ENCODE data around the gene OR51Q1.

DNA sequence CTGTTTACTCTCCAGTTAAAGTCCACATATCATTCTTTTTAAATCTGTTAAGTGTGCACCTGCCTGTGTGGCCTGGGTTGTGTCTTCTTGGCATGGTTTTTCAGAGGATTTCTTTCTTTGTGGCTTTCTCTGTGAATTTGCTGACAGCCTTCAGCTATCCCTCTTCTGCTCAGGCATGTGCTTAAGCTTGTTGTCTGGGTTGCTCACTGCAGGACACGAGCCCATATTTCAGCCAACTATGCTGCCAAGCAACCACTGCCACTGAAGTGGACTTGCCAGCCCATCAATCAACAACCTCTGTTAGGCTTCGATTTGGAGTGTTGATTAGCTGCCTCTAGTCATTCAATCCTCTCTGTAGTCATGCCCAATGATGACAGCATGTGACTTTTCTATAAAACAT is 45.6 kb downstream of the OR51Q1 start:
- TF ChIP-seq, protein P1, sequence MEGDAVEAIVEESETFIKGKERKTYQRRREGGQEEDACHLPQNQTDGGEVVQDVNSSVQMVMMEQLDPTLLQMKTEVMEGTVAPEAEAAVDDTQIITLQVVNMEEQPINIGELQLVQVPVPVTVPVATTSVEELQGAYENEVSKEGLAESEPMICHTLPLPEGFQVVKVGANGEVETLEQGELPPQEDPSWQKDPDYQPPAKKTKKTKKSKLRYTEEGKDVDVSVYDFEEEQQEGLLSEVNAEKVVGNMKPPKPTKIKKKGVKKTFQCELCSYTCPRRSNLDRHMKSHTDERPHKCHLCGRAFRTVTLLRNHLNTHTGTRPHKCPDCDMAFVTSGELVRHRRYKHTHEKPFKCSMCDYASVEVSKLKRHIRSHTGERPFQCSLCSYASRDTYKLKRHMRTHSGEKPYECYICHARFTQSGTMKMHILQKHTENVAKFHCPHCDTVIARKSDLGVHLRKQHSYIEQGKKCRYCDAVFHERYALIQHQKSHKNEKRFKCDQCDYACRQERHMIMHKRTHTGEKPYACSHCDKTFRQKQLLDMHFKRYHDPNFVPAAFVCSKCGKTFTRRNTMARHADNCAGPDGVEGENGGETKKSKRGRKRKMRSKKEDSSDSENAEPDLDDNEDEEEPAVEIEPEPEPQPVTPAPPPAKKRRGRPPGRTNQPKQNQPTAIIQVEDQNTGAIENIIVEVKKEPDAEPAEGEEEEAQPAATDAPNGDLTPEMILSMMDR (conservative IDR thresholded peaks at IDR 0.05 in 1 of 2, IDR thresholded peaks at IDR 0.05 in 1 of 2; ENCODE audit: low read depth in 1 of 2, low read length in 2 of 2): no peak
- TF ChIP-seq EZH2 (IDR thresholded peaks at IDR 0.05; ENCODE audit: low read length, missing control alignments): no peak
